Epithelial cell of proximal tubule (primary cell): ENCODE results near the gene ACAA2. TPM values are rescaled to one million over a fixed set of nuclear protein-coding genes. Genes with fewer than 3 reads are reported as not detected.

ENCODE experiments used
- DNase-seq: peaks from one replicate; pipeline ENCODE4 v3.0.0-alpha.2; 2011; ENCODE audit warnings: low read depth
- H3K4me3 ChIP-seq: 2 replicates; pipeline ENCODE4 v1.5.1; 2011; ENCODE audit warnings: low read depth, mild to moderate bottlenecking, low read length
- CTCF ChIP-seq: conservative IDR thresholded peaks from 2 replicates; pipeline ENCODE4 v1.5.1; 2012; ENCODE audit warnings: low read depth, mild to moderate bottlenecking, low read length
- total RNA-seq: library from RNA; depleted of rRNA; stranded (reverse); fragments of >200 nt; gene quantifications from 2 replicates; pipeline ENCODE4 v1.2.3, GENCODE V29; 2015

ACAA2 gene
- total RNA-seq, 1 donor from 2014 or later = 92.3 TPM

- no peak overlapping the region for H3K4me3 ChIP-seq
- TF ChIP-seq CTCF = no peak
- no peak for DNase-seq
Measured at GRCh38 chr18:49756671-49757362, 56.5 kb downstream of the ACAA2 start.

- no peak for DNase-seq
- no peak overlapping the region for H3K4me3 ChIP-seq
- TF ChIP-seq CTCF = no peak
Measured at GRCh38 chr18:49756135-49756534, 57.2 kb downstream of the ACAA2 start.

GRCh38 chr18:49755489-49755888 lies 57.8 kb downstream of the ACAA2 start:
- TF ChIP-seq CTCF = no peak
- no peak overlapping the region for H3K4me3 ChIP-seq
- no peak for DNase-seq

GRCh38 chr18:49754866-49755265 lies 58.5 kb downstream of the ACAA2 start:
- no peak overlapping the region for H3K4me3 ChIP-seq
- TF ChIP-seq CTCF = no peak
- DNase-seq = peak; percentile 52

GRCh38 chr18:49753643-49754042 lies 59.7 kb downstream of the ACAA2 start:
- no peak for TF ChIP-seq CTCF
- DNase-seq = no peak
- no peak overlapping the region for H3K4me3 ChIP-seq

- DNase-seq = no peak
- no peak for TF ChIP-seq CTCF
- H3K4me3 ChIP-seq = no peak overlapping the region
Measured at GRCh38 chr18:49752095-49752457, 61.3 kb downstream of the ACAA2 start.

GRCh38 chr18:49751427-49752094 lies 61.8 kb downstream of the ACAA2 start:
- no peak for DNase-seq
- TF ChIP-seq CTCF = no peak
- H3K4me3 ChIP-seq = no peak overlapping the region
